Measurements from ENCODE around the gene GDF10.

Gene GDF10

DNA sequence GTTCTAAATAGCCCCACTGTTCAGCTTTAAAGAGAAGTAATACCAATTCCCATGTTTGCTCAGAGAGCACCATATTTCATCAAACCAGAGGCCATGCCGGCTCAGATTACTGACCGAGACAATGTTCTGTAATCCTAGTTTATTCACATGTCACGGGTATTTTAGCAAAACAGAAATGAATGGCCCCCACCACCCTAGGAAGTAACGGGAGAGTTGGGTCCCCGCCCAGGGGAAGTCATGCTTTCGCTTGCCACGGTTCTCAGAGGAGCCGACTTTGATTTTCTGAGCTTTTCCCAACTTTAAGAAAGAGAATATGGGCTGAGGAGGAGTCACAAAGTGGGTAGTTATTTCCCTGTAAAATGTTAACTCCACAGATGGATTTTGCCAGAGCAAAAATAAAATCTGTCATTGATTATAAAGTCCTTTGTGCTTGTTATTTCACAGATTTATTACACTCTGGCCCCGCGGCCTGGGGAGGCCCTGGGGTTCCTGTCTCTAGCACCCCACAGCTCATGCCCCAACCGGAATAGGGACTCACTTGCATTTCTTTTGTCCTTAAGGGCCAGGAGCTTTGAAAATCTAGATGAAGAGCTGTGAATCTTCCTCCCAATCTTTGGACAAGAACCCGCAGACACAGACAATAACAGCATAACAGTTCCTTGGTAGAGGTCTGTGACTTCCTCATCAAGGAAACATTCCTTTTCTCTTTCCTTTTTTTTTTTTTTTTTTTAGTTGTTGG lies 3.7 kb upstream of the GDF10 start:
- no peak for DNase-seq

- no peak for DNase-seq
These were observed 3.1 kb upstream of the GDF10 start for GRCh38 chr10:47296941-47297340.

DNA sequence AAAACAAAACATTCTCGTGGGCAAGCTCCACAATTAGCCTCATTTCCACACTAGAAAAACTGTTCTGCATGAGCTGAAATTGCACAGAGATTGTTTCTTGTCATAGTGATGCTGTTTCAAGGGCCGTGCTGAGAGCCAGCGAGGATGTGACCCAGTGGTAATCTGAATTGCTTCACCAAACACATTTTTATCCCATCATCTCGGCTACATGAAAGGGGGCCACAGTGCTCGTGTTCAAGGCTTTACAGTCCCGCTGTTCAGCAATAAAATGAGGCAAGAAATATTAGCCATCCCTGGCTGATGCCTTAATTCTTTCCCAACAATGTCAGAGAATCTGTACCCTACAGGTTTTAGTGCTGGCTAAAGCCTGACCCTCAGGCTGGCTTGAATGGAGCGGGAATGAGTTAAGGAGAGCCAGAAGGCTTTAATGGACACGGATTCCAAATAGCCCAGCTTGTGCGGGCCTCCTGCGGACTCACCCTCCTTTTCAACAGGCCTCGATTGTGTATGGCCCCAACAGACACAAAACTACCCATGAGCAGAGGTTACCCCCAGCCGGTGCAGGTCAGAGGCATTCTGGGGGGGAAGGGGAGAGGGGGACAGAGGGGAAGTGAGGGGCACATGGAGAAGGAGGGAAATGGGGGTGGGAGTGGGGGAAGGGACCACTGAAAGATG lies 2.0 kb upstream of the GDF10 start:
- no peak for DNase-seq

DNA sequence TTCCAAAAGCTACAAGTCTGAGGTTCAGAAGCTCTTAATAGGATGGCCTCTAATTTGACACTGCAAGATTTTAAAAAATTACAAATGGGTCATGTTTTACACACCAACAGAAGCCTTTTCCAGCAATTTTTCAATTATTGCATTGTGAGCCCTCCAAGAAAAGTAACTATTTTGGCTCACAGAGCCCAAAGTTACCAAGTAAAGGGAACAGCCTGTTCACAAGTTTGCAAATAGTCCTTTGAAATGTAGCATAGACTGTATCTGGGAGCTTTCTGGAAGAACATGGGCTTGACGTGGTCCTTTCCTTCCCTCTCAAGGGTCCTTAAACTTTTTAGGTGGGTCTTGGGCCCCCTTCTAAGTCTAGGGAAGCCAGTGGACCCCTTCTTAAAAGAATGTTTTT lies 1.3 kb upstream of the GDF10 start:
- no peak for DNase-seq

DNA sequence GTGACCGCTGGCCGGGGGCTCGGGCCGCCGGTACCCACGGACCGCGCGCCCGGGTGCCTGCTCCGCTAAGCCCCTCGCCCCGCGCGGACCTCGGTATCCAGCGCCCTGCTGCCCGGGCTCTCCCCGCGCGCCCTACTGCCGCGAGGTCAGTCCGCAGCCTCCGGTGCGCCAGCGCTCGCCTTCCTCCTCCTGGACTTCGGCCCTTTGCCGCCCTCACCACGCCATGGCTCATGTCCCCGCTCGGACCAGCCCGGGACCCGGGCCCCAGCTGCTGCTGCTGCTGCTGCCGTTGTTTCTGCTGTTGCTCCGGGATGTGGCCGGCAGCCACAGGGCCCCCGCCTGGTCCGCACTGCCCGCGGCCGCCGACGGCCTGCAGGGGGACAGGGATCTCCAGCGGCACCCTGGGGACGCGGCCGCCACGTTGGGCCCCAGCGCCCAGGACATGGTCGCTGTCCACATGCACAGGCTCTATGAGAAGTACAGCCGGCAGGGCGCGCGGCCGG lies 483 bp downstream of the GDF10 start:
- DNase-seq, result no peak

GRCh38 chr10:47301833-47302232 lies 1.8 kb downstream of the GDF10 start:
- no peak for DNase-seq

DNA sequence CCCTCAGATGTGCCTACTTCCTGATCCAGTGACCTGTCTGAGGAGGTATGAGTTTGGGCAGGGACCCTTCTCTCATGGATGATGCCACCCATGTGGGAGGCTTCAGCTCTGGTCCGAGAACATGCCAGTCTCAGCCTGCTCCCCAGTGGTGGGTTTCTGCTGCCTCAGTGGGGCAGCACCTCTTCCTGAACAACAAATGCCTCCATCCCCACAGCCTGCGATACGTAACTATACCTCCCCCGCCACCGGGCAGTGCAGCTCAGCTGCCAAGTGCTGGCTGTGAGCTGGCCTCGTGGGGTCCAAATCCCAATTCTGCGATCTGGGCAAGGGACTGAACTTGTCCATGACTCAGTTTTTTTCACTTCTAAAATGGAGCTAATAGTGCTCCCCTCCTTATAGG lies 3.1 kb downstream of the GDF10 start:
- no peak for DNase-seq

- no peak for DNase-seq
These were observed 3.9 kb downstream of the GDF10 start for GRCh38 chr10:47303866-47304265.

- DNase-seq, result no peak
These were observed 5.6 kb downstream of the GDF10 start for GRCh38 chr10:47305566-47305965.

- DNase-seq, result no peak
These were observed 6.6 kb downstream of the GDF10 start for GRCh38 chr10:47306387-47307210.

- DNase-seq, result no peak
These were observed 7.4 kb downstream of the GDF10 start for GRCh38 chr10:47307381-47307780.

- no peak for DNase-seq
These were observed 8.8 kb downstream of the GDF10 start for GRCh38 chr10:47308775-47309174.

DNA sequence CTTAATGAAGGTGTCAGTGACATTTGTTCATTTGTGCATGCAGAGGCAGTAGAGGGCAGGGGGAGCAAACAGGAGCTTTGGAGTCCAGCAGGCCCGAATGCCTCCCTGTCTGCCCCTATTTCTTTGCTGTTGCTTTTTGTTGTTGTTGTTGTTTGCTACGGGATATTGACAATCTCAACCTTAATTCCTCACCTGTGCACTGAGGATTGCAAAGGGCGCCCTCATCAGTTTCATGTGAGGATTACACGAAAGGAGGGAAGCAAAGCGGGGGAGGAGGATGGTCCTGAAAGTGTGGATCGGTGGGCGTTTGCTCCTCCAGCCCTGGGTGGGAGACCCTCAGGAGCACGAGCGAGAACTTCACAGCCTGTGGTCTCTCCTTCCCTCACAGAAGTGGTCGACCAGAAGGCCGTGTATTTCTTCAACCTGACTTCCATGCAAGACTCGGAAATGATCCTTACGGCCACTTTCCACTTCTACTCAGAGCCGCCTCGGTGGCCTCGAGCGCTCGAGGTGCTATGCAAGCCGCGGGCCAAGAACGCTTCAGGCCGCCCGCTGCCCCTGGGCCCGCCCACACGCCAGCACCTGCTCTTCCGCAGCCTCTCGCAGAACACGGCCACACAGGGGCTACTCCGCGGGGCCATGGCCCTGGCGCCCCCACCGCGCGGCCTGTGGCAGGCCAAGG lies 9.6 kb downstream of the GDF10 start:
- DNase-seq, result no peak

- DNase-seq, result no peak
These were observed 10.1 kb downstream of the GDF10 start for GRCh38 chr10:47310090-47310505.

DNA sequence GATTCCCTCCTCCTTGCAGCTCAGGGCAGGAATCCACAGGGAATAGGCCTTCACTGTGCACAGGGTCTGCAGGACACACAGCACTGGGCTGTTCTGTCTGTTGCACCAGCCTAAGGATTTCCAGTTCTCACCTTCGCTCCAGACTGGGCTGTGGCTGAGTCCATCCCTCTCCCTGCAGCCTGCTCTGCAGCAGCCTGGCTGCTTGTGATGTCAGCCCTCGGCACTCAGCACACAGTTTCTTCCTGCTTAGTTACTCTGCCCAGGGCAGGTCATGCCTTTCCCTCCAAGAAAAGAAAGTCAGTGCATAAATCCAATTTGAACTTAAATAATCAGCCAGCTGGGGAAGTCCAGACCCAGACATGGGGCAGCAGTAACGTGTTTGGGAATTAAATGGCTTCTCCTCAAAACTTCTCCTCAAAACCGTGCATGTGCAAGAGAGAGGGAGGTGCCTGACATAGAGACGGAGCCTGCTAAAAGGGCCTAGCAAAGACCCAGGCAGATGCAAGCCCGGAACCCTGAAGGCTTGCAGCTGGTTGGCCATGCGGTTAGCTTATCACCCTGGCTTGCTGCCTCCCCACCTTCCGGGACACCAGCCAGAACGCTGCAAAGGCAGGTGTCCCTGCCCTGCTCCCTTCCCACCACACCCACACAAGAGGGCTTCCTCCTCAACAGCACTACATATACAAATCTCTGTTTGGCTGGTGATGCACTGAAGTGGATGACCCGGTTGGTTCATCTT lies 11.4 kb downstream of the GDF10 start:
- no peak for DNase-seq

GRCh38 chr10:47311932-47312662 lies 12.1 kb downstream of the GDF10 start:
- DNase-seq, result peak; percentile 38 to 69 (median 40)

DNA sequence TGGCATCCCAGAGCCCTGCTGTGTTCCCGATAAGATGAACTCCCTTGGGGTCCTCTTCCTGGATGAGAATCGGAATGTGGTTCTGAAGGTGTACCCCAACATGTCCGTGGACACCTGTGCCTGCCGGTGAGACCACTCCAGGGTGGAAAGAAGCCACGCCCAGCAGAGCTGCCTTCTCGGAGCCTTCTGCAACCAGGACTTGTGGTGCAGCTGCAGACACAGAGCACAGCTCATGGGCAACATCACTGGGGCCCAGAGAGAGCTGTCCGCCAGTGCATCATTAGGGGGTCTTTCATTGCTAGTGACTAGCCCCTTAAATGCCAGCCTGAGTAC lies 12.6 kb downstream of the GDF10 start:
- DNase-seq, result no peak

DNA sequence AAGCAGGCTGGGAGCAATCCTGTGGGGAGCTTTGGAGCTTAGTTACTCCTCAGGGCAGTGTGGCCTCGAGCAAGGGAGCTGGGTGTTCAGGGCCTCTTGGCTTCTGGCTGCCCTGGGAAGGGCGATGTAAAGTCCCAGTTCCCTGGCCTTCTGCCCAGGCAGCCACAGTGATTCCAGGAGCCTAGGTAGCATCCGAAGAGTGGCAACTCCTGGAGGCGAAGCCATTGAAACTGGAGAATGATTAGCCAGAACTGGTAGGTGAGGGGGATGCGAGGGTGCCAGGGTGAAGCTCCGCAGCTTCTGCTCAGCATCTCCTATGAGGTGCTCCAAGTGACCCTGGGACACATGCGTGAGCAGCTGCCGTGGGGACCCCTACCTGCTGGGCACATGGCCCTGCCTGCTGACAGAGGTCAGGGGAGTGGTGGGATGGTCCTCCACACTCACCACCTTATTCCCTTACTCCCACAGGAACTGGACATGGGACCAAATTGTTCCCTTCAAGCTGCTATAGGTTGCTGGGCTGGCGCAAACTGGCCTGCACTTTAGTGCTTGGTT lies 14.5 kb downstream of the GDF10 start:
- no peak for DNase-seq

- DNase-seq, result no peak
These were observed 15.4 kb downstream of the GDF10 start for GRCh38 chr10:47315421-47315820.

DNA sequence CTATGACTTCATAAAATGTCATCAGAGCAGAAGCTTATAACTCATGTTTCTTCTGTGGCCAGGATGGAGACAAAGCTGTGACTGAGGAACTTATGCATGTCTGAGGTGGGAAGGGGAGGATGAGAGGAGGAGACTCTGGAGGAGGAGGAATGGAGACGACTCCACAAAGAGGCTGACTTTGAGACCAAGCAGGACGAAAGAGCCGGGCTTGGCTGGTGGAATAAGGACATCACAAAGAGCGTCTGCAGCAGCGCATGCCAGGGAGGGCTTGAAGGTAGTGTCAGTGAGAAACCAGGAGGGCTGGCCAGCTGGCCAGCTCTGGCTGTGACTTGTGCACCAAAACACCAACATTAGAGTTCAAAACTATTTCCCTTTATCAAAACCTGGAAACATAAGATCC lies 16.1 kb downstream of the GDF10 start:
- no peak for DNase-seq

- DNase-seq, result no peak
These were observed 17.3 kb downstream of the GDF10 start for GRCh38 chr10:47317251-47317650.

All from NCI-H1417 (cell line).